ENCODE results near the gene PARD6A.

PARD6A gene

GRCh38 chr16:67660564-67661028 is at the start of gene PARD6A:
TSS of gene PARD6A (plus strand) at chr16:67660960. CDS start at chr16:67661039, 79 bp downstream.
- ATAC-seq = peak; percentile 87 to 90

GRCh38 chr16:67613808-67614207 is 47.0 kb upstream of the PARD6A start:
- ATAC-seq = no peak

- no peak for ATAC-seq
Measured at GRCh38 chr16:67628216-67628615, 32.5 kb upstream of the PARD6A start.

GRCh38 chr16:67632415-67633172 is 28.2 kb upstream of the PARD6A start:
- ATAC-seq = no peak

GRCh38 chr16:67636713-67637112 is 24.0 kb upstream of the PARD6A start:
- no peak for ATAC-seq

GRCh38 chr16:67637625-67638024 is 23.1 kb upstream of the PARD6A start:
- ATAC-seq = no peak

- ATAC-seq = no peak
Measured at GRCh38 chr16:67641779-67642708, 18.7 kb upstream of the PARD6A start.

GRCh38 chr16:67644038-67644437 is 16.7 kb upstream of the PARD6A start:
- no peak for ATAC-seq

- peak in 1 of 2 donors; percentile 5 for ATAC-seq
Measured at GRCh38 chr16:67645397-67646121, 15.2 kb upstream of the PARD6A start.

GRCh38 chr16:67647111-67647651 is 13.6 kb upstream of the PARD6A start:
- no peak for ATAC-seq

- ATAC-seq = no peak
Measured at GRCh38 chr16:67647681-67648080, 13.1 kb upstream of the PARD6A start.

GRCh38 chr16:67648088-67648763 is 12.5 kb upstream of the PARD6A start:
- ATAC-seq = no peak

GRCh38 chr16:67648764-67649407 is 11.9 kb upstream of the PARD6A start:
- no peak for ATAC-seq

GRCh38 chr16:67649494-67649931 is 11.2 kb upstream of the PARD6A start:
- no peak for ATAC-seq

GRCh38 chr16:67650023-67650422 is 10.7 kb upstream of the PARD6A start:
- ATAC-seq = no peak

GRCh38 chr16:67651039-67651438 is 9.7 kb upstream of the PARD6A start:
- no peak for ATAC-seq

- ATAC-seq = no peak
Measured at GRCh38 chr16:67651847-67652246, 8.9 kb upstream of the PARD6A start.

- ATAC-seq = no peak
Measured at GRCh38 chr16:67652578-67653127, 8.1 kb upstream of the PARD6A start.

- no peak for ATAC-seq
Measured at GRCh38 chr16:67653128-67653788, 7.5 kb upstream of the PARD6A start.

GRCh38 chr16:67653789-67654402 is 6.9 kb upstream of the PARD6A start:
- no peak for ATAC-seq

Measured in activated CD4-positive, CD25-positive, alpha-beta regulatory T cell treated with anti-CD3 and anti-CD28 coated beads, Interleukin-2, amount 50 U/mL, for 24 hours (primary cell).